AG08395 (cell line): ENCODE measurements around the gene PIP5KL1.

Experiments
- DNase-seq: peaks from one replicate; pipeline ENCODE4 v3.0.0; 2012; ENCODE audit warnings: mixed read lengths, low spot score

PIP5KL1 gene

DNA sequence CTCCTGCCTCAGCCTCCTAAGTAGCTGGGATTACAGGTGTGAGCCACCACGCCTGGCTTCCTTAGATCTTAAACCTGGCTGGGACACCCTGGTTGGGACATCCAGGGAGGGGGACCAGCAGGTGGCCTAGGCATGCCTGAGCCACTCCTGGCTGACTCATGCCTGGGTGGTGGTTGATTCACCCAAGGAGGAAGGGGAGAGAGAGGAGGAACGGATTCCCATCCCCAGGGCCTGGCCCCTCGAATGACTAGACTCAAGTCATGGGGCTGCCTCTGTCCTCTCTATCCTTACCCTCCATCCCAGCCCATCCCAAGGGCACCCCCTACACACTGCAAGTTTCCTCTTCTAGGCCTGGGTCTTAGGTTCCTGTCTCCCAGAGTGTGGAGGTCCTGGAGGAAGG is 37.5 kb upstream of the PIP5KL1 start:
- DNase-seq: peak; percentile 36

DNA sequence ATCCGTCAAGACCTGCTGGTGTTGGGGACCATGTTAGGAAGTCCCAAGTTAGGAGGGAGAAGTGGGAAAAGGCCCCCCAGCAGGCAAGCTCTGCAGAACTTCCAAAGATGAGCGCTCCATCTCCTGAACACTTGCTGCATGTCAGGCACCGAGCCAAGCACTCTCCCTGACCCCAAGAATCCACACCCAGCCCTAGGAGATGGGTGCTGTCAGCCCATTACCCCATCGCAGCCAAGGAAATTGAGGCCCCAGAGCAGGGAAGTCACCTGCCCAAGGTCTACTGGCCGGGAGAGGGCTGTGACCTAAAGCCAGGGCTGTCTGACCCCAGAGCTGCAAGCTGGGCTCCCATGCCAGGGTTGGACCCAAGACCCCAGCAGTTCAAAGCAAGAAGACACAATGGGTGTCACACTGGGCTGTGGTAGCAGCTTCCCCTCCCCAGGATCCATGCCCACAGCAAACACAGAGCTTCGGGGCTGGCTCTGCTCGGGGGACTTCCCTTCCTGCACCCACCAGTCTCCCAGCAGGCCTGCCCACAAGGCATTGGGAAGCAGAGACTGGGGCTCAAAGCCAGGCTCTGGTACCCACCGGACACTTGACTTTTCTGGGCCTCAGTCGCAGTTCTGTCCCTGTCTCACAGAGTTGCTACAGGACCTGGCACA is 36.7 kb upstream of the PIP5KL1 start:
- no peak for DNase-seq

DNA sequence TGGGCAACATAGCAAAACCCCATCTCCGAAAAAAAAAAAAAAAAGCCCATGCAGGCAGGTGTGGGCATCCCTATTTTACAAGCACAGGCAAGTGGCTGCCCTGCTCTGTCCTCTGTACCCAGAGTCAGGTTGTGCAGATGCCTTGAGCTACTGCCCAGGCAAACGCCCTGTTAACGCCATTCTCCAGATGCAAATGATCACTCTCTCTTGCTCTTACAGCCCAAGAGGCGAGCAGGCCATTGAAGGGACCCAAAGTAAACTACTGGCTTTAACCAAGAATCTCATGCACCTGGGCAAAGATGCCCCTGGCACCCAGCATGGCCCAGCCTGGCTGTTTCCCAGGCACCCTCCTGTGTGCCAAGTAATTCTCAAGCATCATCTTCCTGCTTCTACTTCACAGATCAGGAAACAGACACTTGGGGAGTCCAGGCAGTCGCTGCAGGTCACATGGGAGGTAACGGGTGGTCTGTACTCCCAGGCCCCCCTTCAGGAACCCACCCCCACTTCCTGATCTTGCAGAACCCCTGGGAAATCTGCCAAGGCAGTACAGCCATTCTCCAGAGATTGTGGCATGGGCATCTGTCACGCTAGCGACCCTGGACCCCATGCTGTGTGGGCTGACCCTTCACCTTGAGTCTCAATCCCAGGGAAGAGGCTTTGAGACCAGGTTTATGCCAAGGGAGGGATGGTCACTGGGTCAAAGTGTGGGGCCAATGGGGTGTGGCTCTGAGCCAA is 36.0 kb upstream of the PIP5KL1 start:
- DNase-seq: no peak

DNA sequence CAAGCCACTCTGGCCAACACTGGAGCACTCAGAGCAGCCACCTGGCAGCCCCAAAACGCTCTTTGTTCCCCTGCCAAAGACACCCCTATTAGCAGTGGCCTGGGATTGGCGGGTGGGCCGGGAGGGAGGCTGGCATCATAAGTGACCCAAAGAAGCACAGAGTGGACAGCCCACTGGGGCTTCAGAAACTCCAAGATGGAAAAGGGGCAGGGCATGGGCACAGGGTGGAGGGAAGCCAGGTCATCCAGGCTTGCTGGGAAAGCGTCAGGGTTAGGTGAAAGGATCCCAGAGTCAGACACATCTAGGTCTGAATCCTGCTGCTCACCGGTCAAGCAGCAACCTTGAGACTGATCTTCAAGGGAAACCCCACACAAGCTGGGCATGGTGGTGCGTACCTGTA is 35.4 kb upstream of the PIP5KL1 start:
- no peak for DNase-seq

DNA sequence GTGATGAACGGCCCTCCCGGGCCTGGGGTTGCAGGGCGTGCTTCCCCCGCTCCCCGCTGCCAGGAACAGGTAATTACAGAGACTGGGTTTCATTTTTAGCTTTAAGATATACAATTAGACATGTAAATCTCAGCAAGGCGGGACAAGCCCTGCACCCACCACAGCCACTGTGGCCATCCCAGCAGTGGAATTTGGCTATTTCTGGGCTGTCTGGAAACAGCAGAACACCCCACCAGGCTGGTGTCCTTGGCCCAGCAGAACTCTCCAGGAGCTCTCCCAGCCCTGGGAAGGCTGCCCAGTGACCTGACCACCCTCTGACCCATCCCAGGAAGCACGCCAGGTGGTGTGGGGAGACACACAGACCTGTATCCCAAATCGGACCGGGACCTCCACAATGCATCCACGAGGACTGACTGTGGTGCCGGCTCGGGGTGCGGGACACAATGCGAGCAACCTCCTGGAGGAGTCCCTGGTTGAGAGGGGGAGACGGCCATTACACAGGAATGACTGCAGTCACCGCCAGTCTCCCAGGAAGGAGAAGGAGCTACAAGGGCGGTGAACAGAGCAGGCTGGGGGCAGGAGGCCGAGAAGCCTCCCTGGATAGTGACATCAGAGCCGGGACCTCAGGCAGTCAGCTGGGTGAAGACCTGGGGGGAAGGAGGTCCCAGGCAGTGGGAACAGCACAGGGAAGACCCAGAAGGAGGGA is 32.9 kb upstream of the PIP5KL1 start:
- no peak for DNase-seq

DNA sequence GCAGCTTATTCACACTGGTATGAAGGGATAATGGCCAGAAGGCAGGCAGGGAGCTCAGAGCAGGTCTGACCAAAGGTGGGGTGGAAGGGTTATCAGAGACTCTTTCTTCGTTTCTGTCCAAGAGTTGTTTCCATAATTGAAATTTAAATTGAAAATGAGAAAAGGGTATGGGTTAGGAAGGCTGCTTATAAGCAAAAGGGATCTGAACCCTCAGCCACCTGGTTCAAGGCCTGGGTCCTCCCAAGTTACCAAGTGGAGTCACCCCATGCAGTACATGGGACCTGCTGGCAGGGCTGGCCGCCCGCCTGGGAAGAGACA is 32.4 kb upstream of the PIP5KL1 start:
- DNase-seq: no peak

DNA sequence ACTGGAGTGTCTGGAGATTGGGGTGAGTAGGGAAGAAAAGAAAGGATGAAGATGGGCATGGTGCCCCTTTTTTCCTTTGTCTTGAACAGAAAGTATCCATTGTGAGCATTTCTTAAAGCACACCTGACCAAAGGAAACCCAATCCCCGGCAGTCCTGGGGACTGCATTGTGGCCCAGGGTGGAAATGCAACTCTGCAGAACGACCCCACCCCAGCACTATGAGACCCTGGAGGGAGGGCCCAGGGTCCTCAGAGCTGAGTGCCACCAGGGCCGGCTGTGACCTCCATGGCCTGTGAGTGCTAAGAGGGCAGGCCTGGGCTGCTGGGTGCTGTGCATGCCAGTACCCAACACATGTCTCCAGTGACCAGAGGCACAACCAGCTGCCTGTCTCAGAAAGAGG is 31.7 kb upstream of the PIP5KL1 start:
- no peak for DNase-seq

DNA sequence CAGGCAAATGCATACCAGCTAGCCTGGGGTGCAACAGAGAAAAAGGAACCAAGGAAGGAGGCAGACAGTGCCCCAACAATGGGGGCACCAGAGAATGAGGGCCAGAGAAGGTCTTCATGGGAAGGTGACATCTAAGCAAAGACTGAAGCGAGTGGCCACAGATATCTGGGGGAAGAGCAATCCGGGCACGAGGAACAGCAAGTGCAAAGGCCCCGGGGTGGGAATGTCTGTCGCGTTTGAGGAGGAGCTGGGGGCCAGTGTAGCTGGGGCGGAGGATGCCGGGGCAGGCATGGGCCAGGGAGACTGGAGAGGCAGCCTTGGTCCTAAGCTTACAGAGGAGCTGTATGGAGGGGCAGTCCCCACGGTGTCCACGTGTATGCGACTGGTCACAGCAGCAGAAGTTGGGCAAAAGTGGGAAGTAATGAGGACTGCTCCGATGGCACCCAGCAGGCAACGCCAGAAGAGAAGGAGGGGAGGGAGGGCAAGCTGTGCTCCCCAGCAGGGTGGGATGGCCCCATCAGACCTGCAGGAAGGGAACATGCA is 31.1 kb upstream of the PIP5KL1 start:
- no peak for DNase-seq

DNA sequence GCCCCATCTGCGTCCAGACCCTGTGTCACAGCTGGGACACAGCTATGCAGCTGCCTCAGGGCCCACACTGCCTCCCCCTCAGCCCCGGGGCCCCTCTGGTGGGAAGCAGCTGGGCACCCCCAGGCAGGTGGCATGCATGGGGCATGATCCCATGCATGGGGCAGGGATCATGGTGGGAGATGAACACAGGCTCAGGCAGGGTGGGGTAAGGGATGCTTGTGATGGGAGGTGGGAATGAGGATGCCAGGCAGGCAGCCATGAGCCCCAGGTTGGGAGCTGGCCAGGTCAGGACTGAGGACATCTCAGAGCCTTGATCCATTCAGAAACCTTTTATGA is 30.5 kb upstream of the PIP5KL1 start:
- DNase-seq: no peak

DNA sequence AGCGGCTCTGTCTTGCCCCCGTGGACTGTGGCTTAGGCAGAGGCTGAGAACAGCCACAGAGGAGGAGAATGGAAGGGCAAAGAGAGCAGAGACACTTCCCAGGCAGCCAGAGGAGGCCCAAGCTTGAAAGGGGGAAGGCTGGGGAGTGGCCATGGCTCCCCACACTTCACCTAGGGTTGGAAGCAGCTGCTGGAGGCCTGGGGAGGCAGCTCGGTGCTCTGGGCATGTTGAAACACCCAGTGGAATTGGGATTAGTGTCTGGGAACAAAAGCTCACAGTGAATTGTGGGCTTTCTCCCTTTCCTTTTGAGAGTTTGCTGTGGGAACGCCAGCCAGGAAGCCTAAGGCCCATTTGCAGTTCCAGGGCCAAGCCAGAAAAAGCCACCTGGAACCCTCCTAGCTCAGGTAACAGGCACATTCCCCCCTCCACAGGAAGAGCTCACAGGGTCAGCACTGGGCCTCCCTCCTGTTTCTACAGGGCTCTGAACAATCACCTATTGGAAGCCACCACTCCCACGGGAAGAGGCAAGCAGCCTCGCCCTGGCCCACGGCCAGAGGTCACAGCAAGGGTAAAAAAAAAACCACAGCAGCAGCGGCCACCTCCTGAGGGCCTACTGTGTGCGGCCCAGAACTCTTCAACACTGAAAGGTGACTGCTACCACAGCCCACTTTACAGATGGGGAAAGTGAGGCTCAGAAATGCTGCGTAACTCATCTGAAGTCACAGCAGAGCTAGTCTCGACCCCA is 30.0 kb upstream of the PIP5KL1 start:
- no peak for DNase-seq

DNA sequence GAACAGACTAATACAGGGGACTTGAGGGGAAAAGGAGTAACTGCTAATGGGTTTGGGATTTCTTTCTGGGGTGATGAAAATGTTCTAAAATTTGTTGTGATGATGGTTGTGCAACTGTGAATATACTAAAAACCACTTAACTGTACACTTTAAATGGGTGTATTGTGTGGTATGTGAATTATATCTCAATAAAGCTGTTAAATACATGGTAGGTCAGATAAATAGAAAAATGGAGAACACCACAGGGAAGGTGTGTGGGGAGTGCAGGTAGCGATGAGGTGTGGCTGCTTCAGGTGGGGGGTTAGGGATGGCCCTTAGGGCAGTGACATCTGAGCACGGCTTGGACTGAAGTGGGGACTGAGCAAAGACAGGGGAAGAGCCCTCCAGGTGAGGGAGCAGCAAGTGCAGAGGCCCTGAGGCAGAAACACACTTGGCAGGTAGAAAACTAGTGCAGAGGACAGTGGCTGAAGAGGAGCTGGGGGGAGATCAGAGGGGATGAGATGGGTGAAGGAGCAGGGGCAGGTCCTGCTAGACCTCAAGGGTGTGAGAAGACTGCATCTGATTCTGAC is 29.3 kb upstream of the PIP5KL1 start:
- no peak for DNase-seq

DNA sequence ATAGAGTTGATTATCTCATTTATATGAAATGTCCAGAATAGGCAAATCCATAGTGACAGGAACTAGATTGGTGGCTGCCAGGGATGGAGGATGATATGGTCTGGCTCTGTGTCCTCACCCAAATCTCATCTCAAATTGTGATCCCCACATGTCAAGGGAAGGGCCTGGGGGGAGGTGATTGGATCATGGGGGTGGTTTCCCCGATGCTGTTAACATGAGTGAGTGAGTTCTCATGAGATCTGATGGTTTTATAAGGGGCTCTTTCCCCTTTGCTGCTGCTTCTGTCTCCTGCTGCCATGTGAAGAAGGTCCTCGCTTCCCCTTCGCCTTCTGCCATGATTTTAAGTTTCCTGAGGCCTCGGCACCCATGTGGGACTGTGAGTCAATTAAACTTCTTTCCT is 28.8 kb upstream of the PIP5KL1 start:
- no peak for DNase-seq

DNA sequence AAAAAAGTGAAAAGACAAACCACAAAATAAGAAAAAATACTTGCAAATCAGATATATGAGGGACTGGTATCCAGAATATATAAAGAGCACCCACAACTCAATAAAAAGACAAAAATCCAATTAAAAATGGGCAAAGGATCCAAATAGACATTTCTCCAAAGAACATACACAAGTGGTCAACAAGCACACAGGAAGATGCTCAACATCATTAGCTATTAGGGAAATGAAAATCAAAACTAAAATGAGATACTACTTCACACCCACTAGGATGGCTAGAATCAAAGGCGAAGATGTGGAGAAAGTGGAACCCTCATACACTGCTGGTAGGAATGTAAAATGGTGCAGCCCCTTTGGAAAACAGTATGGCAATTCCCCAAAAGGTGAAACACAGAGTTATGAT is 28.2 kb upstream of the PIP5KL1 start:
- DNase-seq: no peak

DNA sequence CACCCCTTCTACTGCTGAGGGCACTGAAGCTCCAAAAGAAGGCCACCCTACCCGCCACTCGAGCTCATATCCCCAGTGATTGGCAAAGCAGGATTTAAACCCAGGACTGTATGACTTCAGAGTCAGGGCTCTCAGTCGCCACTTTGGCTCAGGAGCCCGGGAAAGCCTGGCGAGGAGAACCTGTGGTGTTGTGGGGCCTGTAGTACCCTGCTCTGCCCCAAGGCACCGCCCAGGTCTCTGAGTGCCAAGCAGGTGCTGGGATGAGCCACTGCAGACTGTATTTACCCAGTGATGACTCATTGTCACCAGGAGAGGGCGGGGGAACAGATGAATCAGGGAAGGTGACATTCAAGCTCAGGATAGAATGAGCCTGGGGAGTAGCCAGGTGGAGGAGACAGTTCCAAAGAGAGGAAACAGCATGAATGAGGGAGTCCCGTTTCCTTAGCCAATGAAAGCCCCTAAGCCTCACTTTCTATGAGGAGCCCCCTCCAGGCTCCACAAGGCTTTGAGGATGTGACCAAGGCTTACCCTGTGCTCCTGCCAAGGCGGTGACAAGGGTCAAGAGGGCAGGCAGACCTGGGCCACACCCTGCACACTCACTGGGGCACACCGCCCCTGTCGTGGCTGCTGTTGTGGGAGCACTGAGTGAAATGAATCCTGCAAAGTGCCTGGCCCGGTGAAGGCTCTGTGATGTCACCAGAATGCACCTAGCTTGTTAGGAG is 24.9 kb upstream of the PIP5KL1 start:
- DNase-seq: peak; percentile 47

DNA sequence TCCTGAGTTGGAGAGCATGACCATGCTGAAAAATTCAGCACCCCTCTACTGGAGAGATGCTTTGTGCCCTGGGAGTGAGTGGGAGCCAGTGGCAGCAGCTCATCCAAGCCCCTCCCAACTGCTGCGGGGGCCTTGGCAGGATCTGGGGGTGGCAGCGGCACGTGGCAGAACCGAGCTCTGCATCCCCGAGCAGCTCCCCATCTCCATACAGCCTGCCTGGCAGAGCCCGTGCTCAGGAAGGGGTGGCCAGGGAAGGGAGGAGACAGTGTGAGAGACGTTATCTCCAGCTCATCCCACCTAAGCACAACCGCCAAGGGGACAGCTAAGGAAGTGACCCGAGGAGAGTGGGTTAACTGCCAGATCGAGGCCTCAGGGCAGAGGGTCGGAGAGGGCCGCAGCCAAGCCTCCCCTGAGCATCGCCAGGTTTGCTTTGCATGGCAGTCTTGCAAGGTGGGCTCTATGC is 24.3 kb upstream of the PIP5KL1 start:
- DNase-seq: no peak

DNA sequence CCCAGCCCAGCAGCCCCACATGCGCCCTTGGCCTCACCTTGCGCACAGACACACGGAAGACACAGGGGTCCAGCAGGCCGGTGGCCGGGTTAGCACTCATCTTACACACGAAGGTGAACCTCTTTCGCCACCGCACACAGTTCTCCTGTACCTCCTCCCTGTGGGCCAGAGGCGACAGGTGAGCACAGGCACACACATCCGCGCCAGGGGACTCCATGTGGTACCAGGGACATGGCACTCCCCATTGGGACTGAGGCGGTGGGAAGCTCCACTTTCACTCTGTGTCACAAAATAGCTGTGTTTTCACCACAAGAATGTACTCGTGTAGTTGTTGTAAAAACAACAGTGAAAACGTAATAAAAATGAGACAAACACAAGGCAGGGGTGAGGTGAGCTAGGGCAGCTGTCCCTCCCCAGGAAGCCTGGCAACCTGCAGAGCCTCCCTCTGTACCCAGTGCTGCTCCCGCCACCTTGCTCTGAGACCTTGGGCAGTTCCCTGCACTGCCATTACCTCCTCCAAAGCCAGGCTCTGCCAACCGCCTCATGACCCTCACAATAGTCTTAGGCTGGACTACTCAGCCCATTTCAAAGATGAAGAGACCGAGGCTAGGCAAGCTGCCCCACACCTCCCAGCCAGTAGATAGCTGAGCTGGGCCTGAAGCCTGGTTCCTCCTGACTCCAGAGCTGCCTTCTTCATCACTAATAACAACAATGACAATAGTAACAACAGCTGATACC is 23.4 kb upstream of the PIP5KL1 start:
- DNase-seq: no peak

DNA sequence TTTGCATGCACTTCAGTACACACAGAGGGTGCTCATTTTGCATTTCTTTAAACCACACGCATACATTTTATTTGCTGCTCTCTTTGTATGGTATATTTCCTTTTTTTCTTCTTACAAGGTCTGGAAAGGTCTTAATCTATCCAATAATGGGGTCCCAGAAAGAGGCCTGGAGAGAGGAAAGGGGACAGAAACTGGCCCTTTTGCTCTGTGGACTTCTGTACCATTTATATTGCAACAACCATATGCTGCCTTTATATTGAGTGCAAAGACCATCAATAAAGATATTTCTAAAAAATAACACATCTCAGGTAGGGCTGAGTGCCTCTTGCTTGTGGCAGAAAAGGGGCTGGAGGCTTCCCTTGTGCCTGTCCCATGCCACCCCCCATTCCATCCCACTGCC is 22.6 kb upstream of the PIP5KL1 start:
- no peak for DNase-seq

DNA sequence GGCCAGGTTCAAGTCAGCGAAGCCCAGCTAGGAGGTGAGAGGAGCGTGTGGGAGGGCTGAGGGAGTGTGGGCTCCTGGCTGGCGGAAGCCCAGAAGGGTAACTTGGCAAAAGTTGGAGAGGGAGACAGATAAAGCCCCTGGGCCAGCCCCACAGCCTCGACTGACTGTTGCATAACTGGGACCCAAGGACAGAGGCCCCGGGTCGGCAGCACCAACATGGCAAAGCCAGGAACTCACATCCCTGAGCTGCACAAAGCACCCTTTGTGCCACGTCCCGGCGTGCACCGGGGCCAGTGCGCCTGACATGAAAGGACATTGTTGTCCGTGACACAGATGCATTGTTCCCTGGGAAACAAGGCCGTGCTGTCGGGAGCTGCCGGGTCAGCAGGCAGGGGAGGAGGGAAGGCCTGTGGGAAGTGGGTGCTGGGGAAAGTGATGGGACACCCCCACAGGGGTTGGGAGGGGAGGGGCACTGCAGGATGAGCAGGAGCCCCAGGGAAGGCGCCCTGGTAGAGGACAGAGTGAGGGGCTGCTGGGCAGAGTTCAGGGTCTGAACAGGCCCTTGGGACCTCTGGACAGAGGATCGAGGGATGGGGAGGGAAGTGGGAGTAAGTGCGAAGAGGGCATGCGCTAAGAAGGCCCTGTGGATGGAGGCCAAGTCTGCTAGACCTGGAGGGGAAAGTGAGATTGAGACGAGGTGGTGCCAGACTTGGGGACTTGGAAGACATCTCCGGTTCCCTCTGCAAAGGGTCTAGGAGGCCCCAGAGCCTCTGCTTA is 20.1 kb upstream of the PIP5KL1 start:
- no peak for DNase-seq

DNA sequence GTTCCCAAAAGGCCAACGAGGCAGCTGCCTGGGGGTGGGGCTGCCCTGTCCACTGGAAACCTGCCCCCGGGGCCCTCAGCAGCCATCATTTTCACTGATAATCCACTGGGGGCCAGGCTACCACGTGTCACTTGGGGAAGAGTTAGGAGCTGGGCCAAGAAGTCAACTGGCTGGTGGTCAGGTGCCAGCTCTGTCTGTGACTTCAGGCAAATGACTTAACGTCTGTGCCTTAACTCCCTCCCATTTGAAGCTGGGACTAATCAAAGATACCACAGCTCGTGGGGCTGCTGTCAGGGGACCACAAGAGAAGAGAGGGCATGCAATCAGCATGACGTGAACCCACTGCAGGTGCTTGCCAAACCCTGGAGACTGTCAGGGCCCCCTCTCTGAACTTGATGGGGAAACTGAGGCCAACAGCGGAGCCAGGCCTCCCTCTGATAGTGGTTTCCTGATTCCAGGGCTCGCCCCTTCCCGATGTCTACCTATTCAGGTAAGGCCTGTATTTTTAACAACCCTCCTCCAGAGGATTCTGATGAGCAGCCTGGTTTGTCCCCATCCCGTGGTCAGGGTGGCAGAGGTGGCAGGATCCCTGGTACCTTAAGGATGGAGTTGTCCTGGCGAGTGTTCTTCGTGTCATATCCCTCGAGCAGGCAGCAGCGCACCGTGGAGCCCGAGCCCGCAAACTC is 19.4 kb upstream of the PIP5KL1 start:
- DNase-seq: no peak
